PC-9 (cell line): Measurements from ENCODE around the gene ELMO1. TPM values are rescaled to one million over a fixed set of nuclear protein-coding genes. Genes with fewer than 3 reads are reported as not detected.

Experiments used
- BruUV-seq: library from RNA; stranded (reverse); fragments of 400-500 nt; replicated peaks from 2 replicates; lab custom pipeline; 2021; lab: Mats Ljungman, UMichigan
- CTCF ChIA-PET: fragments of 300-600 bp; sonication (Branson Sonifier 250); formaldehyde crosslinking; loops from one replicate; lab custom pipeline; 2022; ENCODE audit warnings: antibody characterized with exemption; lab: Charles Lee
- POLR2A ChIA-PET: fragments of 300-600 bp; sonication (Branson Sonifier 250); formaldehyde crosslinking; loops from one replicate; lab custom pipeline; 2022; ENCODE audit warnings: antibody characterized with exemption; ENCODE audit not compliant: unreplicated experiment; lab: Charles Lee
- DNase-seq, 2 experiments: peaks; one replicate each; pipeline versions ENCODE4 v3.0.0 to v3.0.0-alpha.2; 2015 to 2022; ENCODE audit warnings: mixed read lengths in 1 of 2
- H2AFZ ChIP-seq: fragments of 200-600 bp; sonication (generic); 2 replicates; pipeline ENCODE4 v1.8.1; 2017; ENCODE audit warnings: antibody characterized with exemption
- H3F3A ChIP-seq: fragments of 200-600 bp; sonication (generic); 2 replicates; pipeline ENCODE4 v1.8.1; 2017; ENCODE audit warnings: antibody characterized with exemption, mild to moderate bottlenecking, low read depth; ENCODE audit not compliant: insufficient read depth
- H3K27ac ChIP-seq: fragments of 200-600 bp; sonication (generic); 2 replicates; pipeline ENCODE4 v1.6.1; 2016; ENCODE audit warnings: mixed run types
- H3K27me3 ChIP-seq: fragments of 200-600 bp; sonication (generic); 2 replicates; pipeline ENCODE4 v1.6.1; 2016; ENCODE audit warnings: low read depth, mixed run types; ENCODE audit not compliant: insufficient read depth
- H3K36me3 ChIP-seq: fragments of 200-600 bp; sonication (generic); 2 replicates; pipeline ENCODE4 v1.6.1; 2016; ENCODE audit warnings: low read depth, mixed run types
- H3K4me1 ChIP-seq: fragments of 200-600 bp; sonication (generic); replicated peaks from 2 replicates; pipeline ENCODE4 v1.6.1; 2016; ENCODE audit warnings: mixed run types; ENCODE audit not compliant: insufficient read depth
- H3K4me2 ChIP-seq: fragments of 200-600 bp; sonication (generic); 2 replicates; pipeline ENCODE4 v1.6.1; 2017; ENCODE audit warnings: mixed run types
- H3K4me3 ChIP-seq: fragments of 200-600 bp; sonication (generic); 2 replicates; pipeline ENCODE4 v1.6.1; 2016; ENCODE audit warnings: mixed run types
- H3K79me2 ChIP-seq: fragments of 200-600 bp; sonication (generic); 2 replicates; pipeline ENCODE4 v1.6.1; 2017; ENCODE audit warnings: low read depth, mixed run types
- H3K9me2 ChIP-seq: fragments of 200-600 bp; sonication (generic); 2 replicates; pipeline ENCODE4 v1.8.1; 2017; ENCODE audit warnings: mild to moderate bottlenecking; ENCODE audit not compliant: insufficient read depth
- H3K9me3 ChIP-seq: fragments of 200-600 bp; sonication (generic); 2 replicates; pipeline ENCODE4 v1.8.1; 2016; ENCODE audit warnings: low read depth; ENCODE audit not compliant: insufficient read depth
- H4K20me1 ChIP-seq: fragments of 200-600 bp; sonication (generic); 2 replicates; pipeline ENCODE4 v1.8.1; 2017; ENCODE audit not compliant: insufficient read depth
- CTCF ChIP-seq: fragments of 200-600 bp; sonication (generic); conservative IDR thresholded peaks from 2 replicates; pipeline ENCODE4 v1.6.1; 2017; ENCODE audit warnings: mixed run types, antibody characterized with exemption, mild to moderate bottlenecking, moderate library complexity
- EZH2 ChIP-seq: fragments of 200-600 bp; sonication (generic); IDR thresholded peaks from 2 replicates; pipeline ENCODE4 v1.8.0; 2017; ENCODE audit warnings: antibody characterized with exemption, low read depth
- intact Hi-C: fragments of 100-400 bp; cut with micrococcal nuclease; formaldehyde crosslinking; loops from one replicate; pipeline ENCODE4 v1.10.0; 2022; ENCODE audit not compliant: unreplicated experiment
- total RNA-seq: library from RNA; stranded (reverse); gene quantifications from 2 replicates; pipeline ENCODE4 v1.2.3, GENCODE V29; 2021

ELMO1 gene
- total RNA-seq, 1 experiment from 2014 or later = 4.8 TPM

DNA sequence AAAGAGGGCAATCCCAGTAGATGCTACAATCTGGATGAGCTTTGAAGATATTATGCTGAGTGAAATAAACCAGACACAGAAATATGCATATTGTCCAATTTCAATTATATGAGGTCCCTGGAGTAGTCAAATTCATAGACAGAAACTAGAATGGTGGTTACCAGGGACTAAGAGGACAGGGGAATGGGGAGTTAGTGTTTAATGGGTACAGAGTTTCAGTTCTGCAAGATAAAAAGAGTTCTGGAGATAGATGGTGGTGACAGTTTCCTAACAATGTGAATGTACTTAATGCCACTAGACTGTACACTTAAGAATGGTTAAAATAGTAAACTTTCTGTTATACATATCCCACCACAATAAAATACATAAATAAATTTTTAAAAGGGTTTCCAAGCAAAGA is 236.6 kb downstream of the ELMO1 start:
- Histone ChIP-seq H3K27ac (no peak overlapping the region), H3K27me3 (peaks cover 8% of the 10 kb centered on the region), H3K9me3 (no peaks in the 10 kb centered on the region), H3K4me2 (no peak overlapping the region), H3K4me1 (no peaks in the 10 kb centered on the region), H3K36me3 (no peaks in the 10 kb centered on the region), H3K4me3 (no peak overlapping the region), H4K20me1 (no peaks in the 10 kb centered on the region), H3K79me2 (no peaks in the 10 kb centered on the region), H3F3A (no peaks in the 10 kb centered on the region), H2AFZ (no peak overlapping the region), H3K9me2 (no peaks in the 10 kb centered on the region)
- CTCF ChIA-PET = no interaction called here
- POLR2A ChIA-PET = interaction anchor here (0.6 kb wide), 1 partner anchor 829 kb away, joined by 4 read pairs; no protein-coding TSS in a partner anchor
- BruUV-seq = no TSS peak
- intact Hi-C loops = no loop called here
- DNase-seq = no peak
- TF ChIP-seq CTCF = no peak
- no peak for TF ChIP-seq EZH2

GRCh38 chr7:37211097-37211880 is 237.4 kb downstream of the ELMO1 start:
- no peak for DNase-seq
- H3K9me3 ChIP-seq = no peaks in the 10 kb centered on the region
- CTCF ChIA-PET = no interaction called here
- intact Hi-C loops = no loop called here
- no TSS peak for BruUV-seq
- H3K27ac ChIP-seq = no peak overlapping the region
- no peak overlapping the region for H3K4me3 ChIP-seq
- H3F3A ChIP-seq = no peaks in the 10 kb centered on the region
- no peak for TF ChIP-seq EZH2
- no peak for TF ChIP-seq CTCF
- POLR2A ChIA-PET = interaction anchor here (0.6 kb wide), 1 partner anchor 830 kb away, joined by 4 read pairs; no protein-coding TSS in a partner anchor
- no peaks in the 10 kb centered on the region for H3K79me2 ChIP-seq
- no peaks in the 10 kb centered on the region for H3K9me2 ChIP-seq
- peaks cover 13% of the 10 kb centered on the region for H3K27me3 ChIP-seq
- H3K36me3 ChIP-seq = no peaks in the 10 kb centered on the region
- H4K20me1 ChIP-seq = no peaks in the 10 kb centered on the region
- no peak overlapping the region for H2AFZ ChIP-seq
- no peak overlapping the region for H3K4me2 ChIP-seq
- no peaks in the 10 kb centered on the region for H3K4me1 ChIP-seq

- Histone ChIP-seq H3K79me2 (no peaks in the 10 kb centered on the region), H3K27me3 (peaks cover 34% of the 10 kb centered on the region), H3K4me2 (no peak overlapping the region), H3K4me1 (no peaks in the 10 kb centered on the region), H3K36me3 (no peaks in the 10 kb centered on the region), H3K9me2 (no peaks in the 10 kb centered on the region), H4K20me1 (no peaks in the 10 kb centered on the region), H3K27ac (no peak overlapping the region), H3K9me3 (no peaks in the 10 kb centered on the region), H3K4me3 (no peak overlapping the region), H2AFZ (no peak overlapping the region), H3F3A (no peaks in the 10 kb centered on the region)
- DNase-seq = no peak
- CTCF ChIA-PET = no interaction called here
- TF ChIP-seq EZH2 (no peak), CTCF (no peak)
- BruUV-seq = no TSS peak
- POLR2A ChIA-PET = no interaction called here
- intact Hi-C loops = no loop called here
Observed at GRCh38 chr7:37209195-37209594, 239.5 kb downstream of the ELMO1 start.
